Skin of body (tissue), 2 donors: ENCODE data around the gene ZNG1F. TPM values are rescaled to one million over a fixed set of nuclear protein-coding genes. Genes with fewer than 3 reads are reported as not detected.
"Not testable (repeated sequence)": the region's sequence is repeated elsewhere in the genome, so short reads cannot be mapped to it uniquely, and the experiment has no call there.

Experiments
- DNase-seq: peaks from one replicate; lab custom pipeline; 2025; lab: John Stamatoyannopoulos, UW
- total RNA-seq: library from RNA; depleted of rRNA; stranded (reverse); fragments of >200 nt; gene quantifications from one replicate; pipeline ENCODE4 v1.2.3, GENCODE V29; 2014

ZNG1F gene
- total RNA-seq: 7.4 TPM

GRCh38 chr9:41189217-41189616 is at the start of gene ZNG1F:
Gene ZNG1F, minus strand, starts transcription at chr9:41189317. Its CDS starts 59 bp downstream, at chr9:41189258.
- DNase-seq: not testable (repeated sequence)

- not testable (repeated sequence) for DNase-seq
These were observed 48.1 kb upstream of the ZNG1F start for GRCh38 chr9:41237110-41237749.

- DNase-seq: not testable (repeated sequence)
These were observed 47.5 kb upstream of the ZNG1F start for GRCh38 chr9:41236486-41237109.

- not testable (repeated sequence) for DNase-seq
These were observed 46.0 kb upstream of the ZNG1F start for GRCh38 chr9:41234811-41235805.

GRCh38 chr9:41234221-41234620 is 45.1 kb upstream of the ZNG1F start:
- not testable (repeated sequence) for DNase-seq

GRCh38 chr9:41232326-41232725 is 43.2 kb upstream of the ZNG1F start:
- not testable (repeated sequence) for DNase-seq

GRCh38 chr9:41230418-41230817 is 41.3 kb upstream of the ZNG1F start:
- DNase-seq: not testable (repeated sequence)

- DNase-seq: no peak
These were observed 40.6 kb upstream of the ZNG1F start for GRCh38 chr9:41229408-41230401.

GRCh38 chr9:41219831-41220230 is 30.7 kb upstream of the ZNG1F start:
- not testable (repeated sequence) for DNase-seq

- not testable (repeated sequence) for DNase-seq
These were observed 678 bp downstream of the ZNG1F start for GRCh38 chr9:41188439-41188838.

GRCh38 chr9:41174994-41175393 is 14.1 kb downstream of the ZNG1F start:
- not testable (repeated sequence) for DNase-seq

- DNase-seq: not testable (repeated sequence)
These were observed 39.0 kb downstream of the ZNG1F start for GRCh38 chr9:41150116-41150515.

- DNase-seq: not testable (repeated sequence)
These were observed 47.2 kb downstream of the ZNG1F start for GRCh38 chr9:41141878-41142277.

GRCh38 chr9:41128581-41128980 is 60.5 kb downstream of the ZNG1F start, which contains the start of gene FOXD4L6:
Gene FOXD4L6, minus strand, starts transcription at chr9:41128681. Its CDS starts 298 bp downstream, at chr9:41128383.
- DNase-seq: not testable (repeated sequence)

- not testable (repeated sequence) for DNase-seq
These were observed 62.2 kb downstream of the ZNG1F start for GRCh38 chr9:41126746-41127446.

GRCh38 chr9:41125936-41126335 is 63.2 kb downstream of the ZNG1F start:
- DNase-seq: not testable (repeated sequence)

- DNase-seq: not testable (repeated sequence)
These were observed 63.9 kb downstream of the ZNG1F start for GRCh38 chr9:41125109-41125658.

GRCh38 chr9:41124250-41125108 is 64.6 kb downstream of the ZNG1F start:
- DNase-seq: not testable (repeated sequence)
